ENCODE data around the gene NRF1.
"Not testable (repeated sequence)": the region's sequence is repeated elsewhere in the genome, so short reads cannot be mapped to it uniquely, and the experiment has no call there.

Gene NRF1

DNA sequence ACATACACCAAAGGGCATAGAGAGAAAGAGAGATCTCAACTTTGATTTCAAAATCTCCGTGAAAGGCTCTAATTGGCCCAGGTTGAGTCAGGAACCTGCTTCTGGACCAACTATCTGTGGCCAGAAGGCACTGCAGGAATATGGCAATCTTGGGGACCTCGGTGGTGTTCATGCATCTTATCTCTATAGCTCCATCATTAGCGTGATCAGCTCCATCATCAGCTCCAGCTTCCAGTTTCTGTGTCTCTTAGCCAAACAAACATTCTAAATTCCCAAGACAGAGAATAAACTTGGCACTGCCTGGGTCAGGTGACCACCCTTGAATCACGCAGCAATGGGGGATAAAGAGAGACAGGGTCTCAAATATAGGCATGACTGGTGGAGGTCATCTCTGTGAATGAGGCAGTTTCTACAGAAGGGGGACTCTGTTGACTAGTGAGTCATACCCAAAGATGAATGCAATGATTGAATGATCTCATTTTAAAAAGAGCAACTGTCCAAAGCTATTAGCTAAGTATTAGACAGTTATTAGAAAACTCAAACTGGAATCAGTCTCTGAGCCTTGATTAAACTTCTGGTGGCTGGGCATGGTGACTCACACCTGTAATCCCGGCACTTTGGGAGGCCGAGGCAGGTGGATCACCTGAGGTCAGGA is 5.4 kb upstream of the NRF1 start:
- Histone ChIP-seq H3K4me3 (no peak overlapping the region), H3K27ac (peak overlapping the region in 2 of 21 experiments; percentile 16 to 46)

DNA sequence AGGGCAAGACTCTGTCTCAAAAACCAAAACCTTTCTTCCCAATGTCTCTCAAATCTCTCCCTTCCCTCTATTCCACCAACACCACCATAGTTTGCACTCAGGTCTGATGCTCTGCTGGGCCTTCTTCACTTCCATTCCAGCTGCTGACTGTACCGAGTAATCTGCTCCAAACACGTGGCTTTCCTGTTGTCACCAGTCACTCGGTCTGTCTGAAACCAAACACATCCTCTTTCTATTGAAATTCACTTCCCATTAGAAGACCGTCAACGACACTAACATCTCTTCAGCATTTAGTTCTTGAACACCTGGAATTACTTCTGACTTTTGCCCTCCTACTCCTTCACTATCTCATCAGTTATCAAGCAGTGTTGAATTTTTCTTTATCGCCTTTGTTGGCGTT is 4.7 kb upstream of the NRF1 start:
- Histone ChIP-seq H3K4me3 (no peak overlapping the region), H3K27ac (peak overlapping the region in 3 of 21 experiments; percentile 14 to 46 (median 16))

DNA sequence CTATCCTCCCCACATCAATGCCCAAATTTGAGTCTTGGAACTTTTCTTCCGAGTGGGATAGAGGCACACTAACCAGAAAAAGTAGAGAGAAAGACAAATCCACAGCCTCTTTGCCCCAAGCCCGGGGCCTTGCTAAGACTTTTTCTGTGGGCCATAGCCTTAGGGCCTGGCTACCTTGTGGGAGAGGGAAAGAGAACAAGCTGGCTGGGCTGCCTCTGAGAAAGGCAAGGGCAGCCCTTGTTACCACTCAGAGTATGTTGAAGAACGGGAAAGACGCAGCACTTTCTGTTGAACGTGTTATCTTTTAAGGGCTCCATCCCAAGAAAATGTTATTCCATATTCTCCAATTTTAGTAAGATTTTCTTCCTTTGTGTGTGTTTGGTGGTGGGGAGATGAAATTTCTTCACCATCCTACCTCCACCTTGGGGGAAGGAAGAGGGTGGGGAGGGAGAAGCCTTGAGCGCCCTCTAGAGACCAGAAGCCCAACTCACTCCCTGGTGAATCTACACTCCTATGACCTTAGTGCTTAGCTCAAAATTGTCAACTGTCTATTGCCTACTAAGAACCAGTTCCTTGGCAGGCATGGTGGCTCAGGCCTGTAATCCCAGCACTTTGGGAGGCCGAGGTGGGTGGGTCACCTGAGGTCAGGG is 3.9 kb upstream of the NRF1 start:
- Histone ChIP-seq H3K27ac (peak overlapping the region in 2 of 21 experiments; percentile 32 to 61), H3K4me3 (no peak overlapping the region)

DNA sequence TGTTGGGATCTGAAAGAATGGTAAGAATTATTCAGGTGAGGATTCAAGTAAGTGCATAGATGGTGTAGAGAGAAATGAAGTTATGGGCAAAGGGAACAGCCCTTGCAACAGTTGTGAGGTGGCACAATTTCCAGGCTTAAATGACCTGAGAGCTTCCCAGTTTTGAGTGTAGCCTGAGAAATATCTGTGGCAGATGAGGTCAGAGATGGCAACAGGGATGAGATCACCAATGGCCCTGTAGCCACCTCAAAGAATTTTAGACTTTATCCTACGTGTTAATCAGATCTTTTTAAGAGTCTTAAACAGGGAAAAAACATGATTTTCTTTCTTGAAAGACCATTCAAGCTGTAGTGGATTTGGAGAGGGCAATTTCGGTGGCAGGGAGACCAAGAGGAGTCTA is 1.9 kb upstream of the NRF1 start:
- Histone ChIP-seq H3K4me3 (no peak overlapping the region), H3K27ac (no peak overlapping the region)

DNA sequence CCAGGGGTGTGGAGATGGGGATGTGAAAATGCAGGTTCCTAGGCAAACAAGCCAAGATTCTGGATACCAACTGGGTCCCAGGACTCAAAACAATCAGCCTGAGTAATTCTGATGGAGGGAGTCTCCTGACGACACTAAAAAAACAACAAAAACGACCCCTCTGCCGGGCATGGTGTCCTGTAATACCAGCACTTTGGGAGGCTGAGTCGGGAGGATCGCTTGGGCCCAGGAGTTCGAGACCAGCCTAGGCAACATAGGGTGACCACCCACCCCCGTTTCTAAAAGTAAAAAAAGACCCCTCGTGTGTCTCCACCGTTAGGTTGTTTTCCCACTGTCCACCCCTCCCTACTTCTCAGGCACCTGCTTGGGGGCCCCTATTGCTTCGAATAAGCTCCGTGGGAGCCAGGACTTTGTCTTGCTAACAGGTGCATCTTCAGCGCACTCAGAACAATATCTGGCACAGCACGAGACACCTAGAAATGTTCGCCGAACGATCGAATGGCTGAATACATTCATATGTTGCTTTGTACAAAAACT is 743 bp upstream of the NRF1 start:
- peak overlapping the region; percentile 61 to 81 (median 72) for H3K4me3 ChIP-seq
- peak overlapping the region; percentile 85 to 98 (median 95) for H3K27ac ChIP-seq

DNA sequence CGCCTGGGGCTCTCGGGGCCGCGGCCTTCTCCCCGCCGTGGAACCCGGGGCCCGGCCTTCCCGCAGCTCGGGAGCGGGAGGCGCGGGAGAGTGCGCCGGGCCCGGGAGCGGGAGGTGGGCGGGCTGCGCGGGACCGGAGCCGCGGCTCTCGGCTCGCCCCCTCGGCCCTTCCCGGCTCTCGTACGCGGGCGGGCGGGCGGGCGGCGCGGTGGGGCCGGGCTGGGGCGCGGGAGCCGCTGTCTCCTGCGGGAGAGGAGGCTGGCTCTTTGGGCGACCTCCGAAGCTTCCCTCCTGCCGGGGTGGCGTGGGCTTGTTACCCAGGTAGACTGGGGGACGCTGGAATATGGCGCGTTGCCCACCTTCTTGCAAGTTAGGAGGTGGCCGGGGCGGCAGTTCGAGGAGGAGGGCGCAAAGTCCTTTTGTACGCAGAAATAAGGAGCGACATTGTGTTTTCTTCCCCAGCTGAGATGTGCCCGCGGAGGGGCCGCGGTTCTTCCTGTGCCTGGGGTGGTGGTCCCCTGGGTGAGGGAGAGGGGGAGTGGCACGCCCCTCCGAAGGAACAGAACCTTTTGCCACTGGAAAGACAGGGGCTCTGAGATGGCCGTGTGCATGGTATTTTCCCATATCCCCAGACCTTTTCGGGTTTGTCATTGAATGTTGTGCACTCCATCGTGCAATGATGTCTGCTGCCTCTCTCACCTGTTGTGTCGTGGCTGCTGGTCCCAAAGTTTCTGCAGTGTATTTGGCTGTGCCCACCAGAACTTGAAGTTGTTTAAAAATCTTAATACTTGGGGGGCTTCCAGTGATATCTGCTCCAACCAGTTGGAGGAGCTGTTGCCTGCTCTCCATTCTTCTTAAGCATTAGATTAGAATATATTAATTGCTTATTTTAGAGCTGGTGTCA is 844 bp downstream of the NRF1 start:
- Histone ChIP-seq H3K27ac (peak overlapping the region; percentile 85 to 98 (median 95)), H3K4me3 (peak overlapping the region; percentile 61 to 81 (median 72))

DNA sequence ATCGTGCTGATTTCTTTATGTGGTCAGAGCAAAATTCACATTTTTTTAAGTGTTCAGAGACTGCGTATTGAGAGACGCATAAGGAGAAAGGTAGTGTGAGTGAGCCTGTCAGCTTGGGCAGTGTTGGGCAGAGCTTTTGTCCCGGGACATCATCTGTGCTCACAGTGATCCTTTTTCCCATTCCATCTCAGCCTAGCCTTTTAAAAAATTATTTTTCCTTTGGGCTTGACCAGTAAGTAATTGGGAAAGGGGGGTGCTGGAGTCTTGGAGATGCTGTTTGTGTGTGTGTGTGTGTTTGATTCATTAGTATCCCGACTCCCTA is 1.5 kb downstream of the NRF1 start:
- peak overlapping the region in 15 of 21 experiments; percentile 89 to 98 (median 96) for H3K27ac ChIP-seq
- H3K4me3 ChIP-seq: peak overlapping the region; percentile 61 to 81 (median 72)

DNA sequence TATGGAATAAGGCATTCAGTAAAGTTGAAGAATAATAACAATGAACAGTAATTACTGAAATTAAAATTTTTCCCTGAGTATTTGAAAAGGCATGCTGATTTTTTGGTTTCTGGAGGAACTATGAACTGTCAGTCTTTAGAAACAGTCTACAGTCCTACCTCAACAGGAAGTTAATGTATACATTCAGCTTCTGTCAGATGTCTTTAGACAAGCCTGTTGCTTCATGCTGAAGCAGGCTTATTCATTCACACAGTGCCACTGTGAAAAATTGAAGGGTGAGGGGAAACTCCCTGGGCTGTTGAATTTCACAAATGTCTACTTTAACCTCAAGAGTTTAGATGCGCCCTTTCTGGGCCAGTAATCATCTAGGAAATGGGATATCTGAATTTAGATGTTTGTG is 3.5 kb downstream of the NRF1 start:
- H3K27ac ChIP-seq: peak overlapping the region in 2 of 21 experiments; percentile 33 to 49

DNA sequence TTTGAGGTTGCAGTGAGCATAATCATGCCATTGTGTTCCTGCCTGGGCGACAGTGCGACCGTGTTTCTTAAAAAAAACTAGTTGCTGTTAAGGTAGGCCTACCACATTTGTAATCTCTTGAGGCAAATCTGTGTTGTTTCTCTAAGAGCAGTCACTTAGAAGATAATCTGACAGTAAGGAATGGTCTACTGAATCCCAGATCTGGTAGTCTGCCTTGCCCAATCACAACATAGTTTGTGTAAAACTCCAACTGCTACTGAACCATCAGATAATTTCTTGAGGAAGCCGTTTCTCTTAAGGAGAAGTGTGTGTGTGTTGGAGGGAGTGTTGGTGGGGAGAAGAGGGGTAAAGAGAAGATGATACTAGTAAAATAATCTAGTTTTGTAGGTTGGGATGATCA is 5.0 kb downstream of the NRF1 start:
- H3K4me3 ChIP-seq: no peak overlapping the region
- no peak overlapping the region for H3K27ac ChIP-seq

More for the DNA sequence above, 3.5 kb downstream of the NRF1 start:
- no peak overlapping the region for H3K4me3 ChIP-seq

DNA sequence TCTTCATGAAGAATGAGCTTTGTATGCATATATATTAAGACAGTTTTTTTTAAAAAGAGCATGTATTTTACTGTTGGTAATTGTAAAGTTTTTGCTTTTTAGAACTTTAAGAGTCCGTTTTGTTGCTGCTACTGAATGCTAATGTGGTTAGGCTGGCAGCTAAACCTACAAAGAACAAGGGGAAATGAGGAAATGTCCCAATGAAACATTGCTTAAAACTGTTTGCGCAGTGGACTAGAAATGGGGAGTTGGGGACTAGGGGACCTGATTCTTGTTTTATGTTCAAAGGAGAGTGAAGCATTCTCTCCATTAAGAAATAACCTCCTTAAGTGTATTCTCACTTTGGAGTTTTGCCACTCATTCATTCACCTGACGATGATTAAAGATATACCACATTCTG is 5.7 kb downstream of the NRF1 start:
- no peak overlapping the region for H3K4me3 ChIP-seq
- H3K27ac ChIP-seq: no peak overlapping the region

DNA sequence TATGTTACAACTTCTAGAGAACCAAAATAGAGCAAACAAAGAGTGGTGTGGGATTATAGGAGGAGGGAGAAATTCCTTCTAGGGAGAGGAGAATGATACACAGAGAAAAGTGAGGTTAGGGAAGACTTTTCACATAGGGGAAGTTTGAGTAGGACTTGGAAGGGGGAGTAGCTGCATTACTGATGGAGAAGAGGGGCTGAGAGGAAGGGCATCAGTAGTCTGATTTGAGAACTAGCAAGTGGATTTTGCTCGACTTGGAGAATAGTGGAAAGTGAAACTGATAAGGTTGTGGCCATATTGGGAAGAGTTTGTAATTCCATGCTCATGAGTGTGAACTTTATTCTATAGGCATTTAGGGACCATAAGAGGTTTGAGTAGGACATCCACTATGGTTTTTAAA is 6.1 kb downstream of the NRF1 start:
- Histone ChIP-seq H3K27ac (no peak overlapping the region), H3K4me3 (no peak overlapping the region)

DNA sequence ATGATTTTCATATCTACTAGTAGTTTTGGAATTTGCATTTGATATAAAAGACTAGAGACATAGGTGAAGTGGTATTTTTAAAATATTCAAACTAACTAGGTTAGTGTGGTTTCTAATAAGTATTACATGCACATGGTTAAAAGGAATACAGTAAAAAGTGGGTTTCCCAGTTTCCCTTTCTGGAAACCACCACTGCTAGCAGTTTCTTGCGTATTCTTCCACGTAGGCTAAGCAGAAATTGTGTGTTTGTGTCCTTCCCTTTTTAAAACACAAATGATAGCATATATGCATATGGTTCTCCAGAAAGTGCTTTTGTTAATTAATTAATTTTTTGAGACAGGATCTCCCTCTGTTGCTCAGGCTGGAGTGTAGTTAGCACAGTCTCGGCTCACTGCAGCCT is 15.4 kb downstream of the NRF1 start:
- no peak overlapping the region for H3K4me3 ChIP-seq
- H3K27ac ChIP-seq: no peak overlapping the region

DNA sequence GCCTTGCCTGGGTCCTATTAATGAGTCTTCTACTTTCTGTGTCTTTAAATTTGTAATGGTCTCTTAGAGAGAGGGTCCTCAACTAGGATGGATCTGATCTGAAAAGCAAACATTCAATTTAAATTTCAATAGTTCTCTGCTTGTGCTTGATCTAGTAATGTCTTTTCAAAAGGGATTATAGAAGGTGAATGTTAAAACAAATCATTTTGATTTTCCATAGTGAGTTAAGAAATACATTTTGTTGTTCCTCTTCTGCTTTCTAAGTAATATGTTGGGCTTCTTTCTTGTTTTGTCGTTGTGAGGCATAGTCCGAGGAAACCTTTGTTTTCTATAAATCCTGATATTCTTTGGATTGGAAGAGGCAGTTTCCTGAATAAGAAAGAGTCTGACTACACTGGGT is 18.8 kb downstream of the NRF1 start:
- Histone ChIP-seq H3K4me3 (no peak overlapping the region), H3K27ac (no peak overlapping the region)

DNA sequence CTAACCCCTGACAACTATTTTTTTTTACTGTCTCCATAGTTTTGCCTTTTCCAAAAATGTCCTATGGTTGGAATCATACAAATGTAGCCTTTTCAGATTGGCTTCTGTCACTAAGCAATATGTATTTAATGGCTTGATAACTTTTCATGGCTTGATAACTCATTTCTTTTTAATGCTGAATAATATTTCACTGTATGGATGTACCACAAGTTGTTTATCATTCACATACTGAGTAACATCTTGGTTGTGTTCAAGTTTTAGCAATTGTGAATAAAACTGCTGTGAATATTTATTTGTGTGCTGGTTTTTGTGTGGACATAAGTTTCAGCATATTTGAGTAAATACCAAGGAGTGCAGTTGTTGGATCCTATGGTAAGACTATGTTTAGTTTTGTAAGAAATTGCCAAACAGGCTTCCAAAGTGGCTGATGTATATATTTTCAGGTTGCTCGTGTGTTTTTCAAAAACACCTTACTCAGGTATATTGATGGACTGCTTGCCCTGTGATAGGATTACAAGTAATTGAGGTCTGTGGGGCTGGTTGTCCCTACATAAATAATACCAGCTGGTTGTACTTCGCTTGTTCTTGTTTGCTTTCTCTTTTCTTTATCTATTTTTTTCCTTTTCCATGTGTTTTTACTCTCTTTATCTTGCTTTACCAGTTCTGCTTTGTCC is 23.0 kb downstream of the NRF1 start:
- no peak overlapping the region for H3K27ac ChIP-seq
- H3K4me3 ChIP-seq: no peak overlapping the region

DNA sequence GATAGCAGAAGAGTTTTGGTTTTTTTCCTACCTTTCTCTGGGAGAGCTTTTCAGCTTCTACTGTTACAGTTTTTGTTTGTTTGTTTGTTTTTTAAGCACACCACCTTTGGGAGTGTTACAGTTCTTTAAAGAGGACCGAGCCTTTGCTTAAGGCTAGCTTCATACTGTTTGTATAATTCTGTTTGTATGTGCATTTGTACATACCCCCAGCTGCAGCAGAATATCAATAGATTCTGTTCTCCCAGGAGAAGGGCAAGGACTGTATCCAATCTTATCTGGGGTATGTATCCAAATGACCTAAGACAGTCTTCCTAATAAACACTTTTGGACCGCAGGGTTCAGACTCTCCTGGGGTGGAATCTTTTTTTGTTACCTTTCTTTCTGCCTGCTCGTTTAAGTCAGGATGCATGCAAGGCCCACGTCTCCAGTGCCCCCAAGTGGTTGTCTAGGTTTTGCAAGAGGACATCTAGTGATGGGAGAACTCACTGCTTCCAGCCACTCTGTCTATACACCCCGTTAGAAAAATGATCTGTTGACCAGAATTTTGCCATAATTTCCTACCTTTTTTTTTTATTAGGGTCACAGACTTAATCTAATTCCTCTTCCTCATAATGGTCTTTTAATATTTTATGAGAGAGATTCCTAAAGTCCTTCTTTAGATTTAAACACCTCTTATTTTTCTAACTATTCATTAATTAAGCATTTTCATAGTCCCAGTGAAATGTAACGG is 23.9 kb downstream of the NRF1 start:
- Histone ChIP-seq H3K4me3 (no peak overlapping the region), H3K27ac (no peak overlapping the region)

DNA sequence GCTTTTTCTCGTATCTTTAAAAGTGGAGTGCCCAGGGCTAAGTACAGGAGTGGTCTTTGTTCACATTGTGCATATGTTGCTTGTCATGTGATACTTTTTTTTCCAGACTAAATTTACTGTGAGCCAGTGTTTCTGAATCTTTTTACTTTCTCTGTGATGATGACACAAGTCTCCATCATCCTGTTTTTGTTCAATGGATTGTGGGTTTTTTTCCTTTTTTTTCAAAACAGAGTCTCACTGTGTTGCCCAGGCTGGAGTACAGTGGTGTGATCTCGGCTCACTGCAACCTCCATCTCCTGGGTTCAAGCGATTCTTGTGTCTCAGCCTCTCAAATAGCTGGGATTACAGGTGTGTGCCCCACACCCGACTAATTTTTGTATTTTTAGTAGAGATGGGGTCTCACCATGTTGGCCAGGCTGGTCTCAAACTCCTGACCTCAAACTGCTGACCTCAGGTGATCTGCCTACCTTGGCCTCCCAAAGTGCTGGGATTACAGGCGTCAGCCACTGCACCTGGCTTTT is 24.6 kb downstream of the NRF1 start:
- H3K4me3 ChIP-seq: not testable (repeated sequence)

DNA sequence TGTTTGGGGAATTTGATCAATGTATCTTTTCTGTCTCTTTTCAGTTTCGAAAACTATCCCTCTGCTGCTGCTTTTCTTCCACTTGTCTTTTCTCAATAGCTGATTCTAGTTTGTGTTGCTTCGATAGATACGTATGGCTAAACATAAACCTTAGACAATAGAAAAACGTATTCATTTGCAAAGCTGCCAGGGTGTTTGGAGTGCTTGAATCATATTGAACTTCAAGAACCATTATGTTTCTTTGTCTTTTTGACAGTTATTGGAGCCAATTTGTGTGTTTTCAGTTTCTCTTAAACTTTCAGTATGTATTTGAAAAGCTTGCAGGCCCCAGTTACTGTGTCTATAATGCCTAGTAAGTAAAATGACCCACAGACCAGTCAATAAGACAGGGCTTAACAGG is 25.1 kb downstream of the NRF1 start:
- H3K27ac ChIP-seq: no peak overlapping the region

More for the DNA sequence above, 24.6 kb downstream of the NRF1 start:
- not testable (repeated sequence) for H3K27ac ChIP-seq

DNA sequence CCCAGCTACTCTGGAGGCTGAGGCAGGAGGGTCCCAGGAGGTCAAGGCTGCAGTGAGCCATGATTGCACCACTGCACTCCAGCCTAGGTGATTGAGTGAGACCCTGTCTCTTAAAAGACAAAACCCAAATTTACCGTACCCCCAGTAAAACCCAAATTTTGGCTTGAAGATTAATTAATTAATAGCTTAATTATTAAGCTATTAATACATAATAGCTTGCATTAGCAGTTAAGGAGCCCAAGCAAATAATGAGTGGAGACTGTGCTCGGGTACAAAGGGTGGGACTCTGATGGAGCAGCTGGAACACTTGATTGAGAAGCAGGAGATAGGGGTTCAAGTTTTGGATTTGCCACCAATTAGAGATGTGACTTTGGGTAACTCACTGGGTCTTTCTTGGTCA is 28.9 kb downstream of the NRF1 start:
- Histone ChIP-seq H3K27ac (no peak overlapping the region), H3K4me3 (no peak overlapping the region)

More for the DNA sequence above, 25.1 kb downstream of the NRF1 start:
- H3K4me3 ChIP-seq: no peak overlapping the region

Measured in skin epidermis (tissue), 12 donors.